K562 (cell line): ENCODE measurements around the gene YIF1A. TPM values are rescaled to one million over a fixed set of nuclear protein-coding genes. Genes with fewer than 3 reads are reported as not detected.

Experiments used
- ATAC-seq: fragments of 200-7000 bp; cut with Tn5 transposase; 3 replicates; pipeline ENCODE4 v1.9.1; 2020; ENCODE audit warnings: moderate library complexity
- BruUV-seq: library from RNA; stranded (reverse); fragments of 400-500 nt; replicated peaks from 2 replicates; lab custom pipeline; 2021; lab: Mats Ljungman, UMichigan
- CTCF ChIA-PET: fragments of 300-600 bp; formaldehyde crosslinking; extraction: SDS; loops from one replicate; lab custom pipeline; 2021; ENCODE audit warnings: low intra/inter-chr PET ratio; lab: Yijun Ruan, JAX
- POLR2A ChIA-PET: fragments of 300-600, 350-650 bp; sonication (Branson Sonifier 250); formaldehyde crosslinking; extraction: SDS; loops from one replicate; lab custom pipeline; 2021; ENCODE audit warnings: antibody characterized with exemption, inconsistent platforms; lab: Yijun Ruan, JAX
- DNase-seq, 4 experiments: peaks; one replicate each; pipeline versions ENCODE4 v3.0.0 to v3.0.0-alpha.2; 2011 to 2018; ENCODE audit warnings: low spot score in 3 of 4, mixed read lengths in 3 of 4; ENCODE audit errors: extremely low read depth in 1 of 4
- FAIRE-seq: peaks from 2 replicates; lab custom pipeline; 2011; peaks lifted over from hg19 to GRCh38; lab: Jason Lieb, UNC
- H2AFZ ChIP-seq: 2 replicates; pipeline ENCODE4 v1.6.0; 2011; ENCODE audit warnings: low read depth, low read length, control low read depth, inconsistent platforms
- H3K27ac ChIP-seq: fragments of 200-600 bp; 3 replicates; pipeline ENCODE4 v1.8.0; 2011; ENCODE audit warnings: low read depth, mild to moderate bottlenecking, control low read depth, inconsistent platforms, low read length, moderate library complexity, mixed read lengths; ENCODE audit errors: extremely low read depth
- H3K27me3 ChIP-seq, 2 experiments: fragments of 300-600 bp in 1 of 2; 2 replicates in 1 of 2; 3 replicates in 1 of 2; pipeline versions ENCODE4 v1.6.0 to v1.8.0; 2011; ENCODE audit warnings: inconsistent platforms in 2 of 2, low read length in 2 of 2, mild to moderate bottlenecking in 1 of 2, mixed read lengths in 1 of 2, moderate library complexity in 1 of 2; ENCODE audit not compliant: control insufficient read depth in 2 of 2, insufficient read depth in 2 of 2
- H3K36me3 ChIP-seq: fragments of 300-600 bp; 3 replicates; pipeline ENCODE4 v1.8.0; 2011; ENCODE audit warnings: mild to moderate bottlenecking, low read length, inconsistent platforms; ENCODE audit not compliant: control insufficient read depth, insufficient read depth
- H3K4me1 ChIP-seq, 2 experiments: fragments of 200-600 bp in 1 of 2; replicated peaks in 1 of 2; 2 replicates in 1 of 2; 3 replicates in 1 of 2; pipeline versions ENCODE4 v1.5.1 to v1.8.0; 2011; ENCODE audit warnings: inconsistent platforms in 2 of 2, low read length in 2 of 2, mild to moderate bottlenecking in 1 of 2, mixed read lengths in 1 of 2, moderate library complexity in 1 of 2; ENCODE audit not compliant: control insufficient read depth in 2 of 2, insufficient read depth in 2 of 2
- H3K4me2 ChIP-seq: 2 replicates; pipeline ENCODE4 v1.6.1; 2011; ENCODE audit warnings: low read length, control low read depth, inconsistent platforms, mixed read lengths; ENCODE audit not compliant: insufficient read depth
- H3K4me3 ChIP-seq: fragments of 200-600 bp; sonication (generic), shearing (Covaris generic); 2 replicates; pipeline ENCODE4 v1.5.1; 2016; ENCODE audit warnings: control low read depth, inconsistent platforms
- H3K79me2 ChIP-seq: fragments of 200-600 bp; 3 replicates; pipeline ENCODE4 v1.8.0; 2011; ENCODE audit warnings: low read length, inconsistent platforms; ENCODE audit not compliant: control insufficient read depth, insufficient read depth
- H3K9ac ChIP-seq, 2 experiments: 2 replicates each; pipeline versions ENCODE4 v1.6.0 to v1.6.1; 2011; ENCODE audit warnings: low read depth in 2 of 2, low read length in 2 of 2, control low read depth in 1 of 2, inconsistent platforms in 1 of 2, mild to moderate bottlenecking in 1 of 2, mixed read lengths in 1 of 2; ENCODE audit not compliant: insufficient read depth in 1 of 2
- H3K9me1 ChIP-seq: one replicate; pipeline ENCODE4 v1.6.0; 2011; ENCODE audit warnings: inconsistent platforms, mild to moderate bottlenecking, low read length, moderate library complexity; ENCODE audit not compliant: control insufficient read depth, insufficient read depth
- H3K9me3 ChIP-seq: replicated peaks from 2 replicates; pipeline ENCODE4 v1.5.1; 2011; ENCODE audit warnings: low read depth, low read length, inconsistent platforms; ENCODE audit not compliant: control insufficient read depth, insufficient read depth
- H4K20me1 ChIP-seq: replicated peaks from 2 replicates; pipeline ENCODE4 v1.6.1; 2011; ENCODE audit warnings: low read length, inconsistent platforms, mixed read lengths; ENCODE audit not compliant: control insufficient read depth, insufficient read depth
- CREBBP ChIP-seq: IDR thresholded peaks from one replicate; pipeline ENCODE4 v1.6.1; 2012; ENCODE audit warnings: low read depth, mild to moderate bottlenecking, control low read depth, inconsistent platforms, low read length
- HNRNPK ChIP-seq: fragments of 200-400 bp; formaldehyde crosslinking; IDR thresholded peaks from one replicate; pipeline ENCODE4 v1.6.1; 2018; ENCODE audit warnings: mild to moderate bottlenecking, low read depth, low read length; ENCODE audit not compliant: poor library complexity, severe bottlenecking
- POLR2G ChIP-seq: fragments of 200-400 bp; formaldehyde crosslinking; IDR thresholded peaks from 2 replicates; pipeline ENCODE4 v1.6.1; 2017; ENCODE audit warnings: low read depth, mild to moderate bottlenecking, antibody characterized with exemption, low read length, moderate library complexity
- POU5F1 ChIP-seq: fragments of 150-350 bp; IDR thresholded peaks from 2 replicates; pipeline ENCODE4 v1.6.1; 2014; ENCODE audit warnings: borderline replicate concordance, low read length, low read depth, mild to moderate bottlenecking; ENCODE audit not compliant: partially characterized antibody
- RBFOX2 ChIP-seq: fragments of 200-400 bp; formaldehyde crosslinking; IDR thresholded peaks from 2 replicates; pipeline ENCODE4 v1.6.1; 2017; ENCODE audit warnings: low read depth, mild to moderate bottlenecking, low read length, moderate library complexity
- XRCC5 ChIP-seq: fragments of 200-400 bp; formaldehyde crosslinking; IDR thresholded peaks from 2 replicates; pipeline ENCODE4 v1.6.1; 2017; ENCODE audit warnings: low read depth, mild to moderate bottlenecking, low read length
- ZNF224 ChIP-seq: sonication (generic); formaldehyde crosslinking; IDR thresholded peaks from 2 replicates; pipeline ENCODE4 v1.8.0; 2022; ENCODE audit warnings: mild to moderate bottlenecking, missing genetic modification reagents
- ZSCAN32 ChIP-seq: fragments of 450-650 bp; formaldehyde crosslinking; IDR thresholded peaks from 2 replicates; pipeline ENCODE4 v1.4.0; 2020; ENCODE audit warnings: mild to moderate bottlenecking, moderate library complexity
- WGBS: fragments of 100-300 bp; shearing (Covaris generic); methylation state at CpG from one replicate; pipeline ENCODE4 v1.1.6; 2016; ENCODE audit warnings: low coverage, mixed read lengths; ENCODE audit not compliant: insufficient coverage; ENCODE audit errors: missing lambda C conversion rate; 5-methylcytosine and 5-hydroxymethylcytosine counted together
- in situ Hi-C: fragments of 300-500 bp; cut with MboI; formaldehyde crosslinking; loops from 4 replicates; pipeline ENCODE4 v1.15.0; 2018; ENCODE audit warnings: inconsistent platforms, mixed read lengths
- intact Hi-C: fragments of 100-400 bp; cut with micrococcal nuclease; formaldehyde crosslinking; loops from 2 replicates; pipeline ENCODE4 v1.14.2; 2022
- polyA plus RNA-seq, 8 experiments: library from polyadenylated mRNA; depleted of rRNA in 4 of 8; stranded (reverse) in 5 of 8; unstranded in 3 of 8; fragments of >200 nt; fragmentation: Nextera tagmentation in 2 of 8; fragmentation: Illumina TruSeq in 1 of 8; extraction: Ambion mirVana in 2 of 8; extraction: Trizol in 1 of 8; gene quantifications; 2 replicates each; pipeline versions ENCODE4 v1.2.1 to v1.2.3, GENCODE V29; 2011 to 2014; ENCODE audit warnings: inconsistent platforms in 1 of 8, missing spikeins in 1 of 8
- total RNA-seq, 7 experiments: library from RNA; depleted of rRNA in 6 of 7; stranded (reverse); fragments of >200 nt in 6 of 7; fragmentation: Illumina TruSeq in 2 of 7; extraction: Trizol in 2 of 7; gene quantifications; 2 replicates each; pipeline versions ENCODE4 v1.2.1 to v1.2.3, GENCODE V29; 2011 to 2021; ENCODE audit warnings: low replicate concordance in 1 of 7
- TF ChIP-seq, protein P1 (sequence below): fragments of 150-350 bp; IDR thresholded peaks from 2 replicates; pipeline ENCODE4 v1.6.1; 2014; ENCODE audit warnings: low read depth, mild to moderate bottlenecking, low read length, borderline replicate concordance
- TF ChIP-seq, protein P2 (sequence below): fragments of 250-450 bp; sonication (Bioruptor Pico); IDR thresholded peaks from 2 replicates; pipeline ENCODE4 v1.4.0; 2020; ENCODE audit warnings: mild to moderate bottlenecking

The YIF1A gene
- total and polyA plus RNA-seq, 9 of the 15 experiments (the other 6 are each of a cell fraction or from before 2014, with no cell fraction given) = 8.6 to 121 (median 77.2) TPM

DNA sequence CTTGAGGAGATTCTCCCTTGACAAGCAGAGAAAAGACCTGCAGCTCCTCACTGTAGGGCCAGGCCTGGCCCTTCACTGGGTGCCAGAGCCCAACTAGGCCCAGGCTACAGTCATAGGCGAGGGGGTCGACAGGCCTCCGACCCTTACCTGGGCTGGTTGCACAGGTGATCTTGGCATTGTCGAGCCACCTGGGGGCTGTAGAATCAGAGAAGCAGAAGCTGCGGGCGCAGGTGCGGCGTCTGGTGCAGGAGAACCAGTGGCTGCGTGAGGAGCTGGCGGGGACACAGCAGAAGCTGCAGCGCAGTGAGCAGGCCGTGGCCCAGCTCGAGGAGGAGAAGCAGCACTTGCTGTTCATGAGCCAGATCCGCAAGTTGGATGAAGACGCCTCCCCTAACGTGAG lies 27.4 kb downstream of the YIF1A start:
- ChIA-PET POLR2A (interaction anchor here (1.7 kb wide), 1 partner anchor 27 kb away, joined by 4 read pairs; the partner anchor contains the start of gene YIF1A), CTCF (interaction anchor here (0.9 kb wide), 1 partner anchor 39 kb away, joined by 4 read pairs; no protein-coding TSS in a partner anchor)
- DNase-seq (no peak), FAIRE-seq (no peak), ATAC-seq (no peak)
- no peak overlapping the region for H3K27ac ChIP-seq
- no peaks in the 10 kb centered on the region for H3K9me1 ChIP-seq
- peaks cover 9 to 39% of the 10 kb centered on the region in 2 experiments; a peak in 4 of 5 replicates for H3K4me1 ChIP-seq
- H3K4me2 ChIP-seq = no peak overlapping the region
- WGBS = 89% methylated on average over 12 of the region's 16 CpGs
- no peak overlapping the region for H2AFZ ChIP-seq
- no TSS peak for BruUV-seq
- no peak overlapping the region for H3K4me3 ChIP-seq
- peaks cover 19% of the 10 kb centered on the region for H3K79me2 ChIP-seq
- no peak for TF ChIP-seq POU5F1
- TF ChIP-seq RBFOX2 = peak; percentile 17; the same call in 1 of the 2 replicates
- TF ChIP-seq POLR2G = peak; percentile 50
- H3K9me3 ChIP-seq = no peaks in the 10 kb centered on the region
- no peaks in the 10 kb centered on the region for H3K27me3 ChIP-seq
- intact Hi-C loops = no loop called here
- no peaks in the 10 kb centered on the region; the same call in 1 of the 2 replicates for H4K20me1 ChIP-seq
- no peak overlapping the region for H3K9ac ChIP-seq
- peaks cover 69% of the 10 kb centered on the region for H3K36me3 ChIP-seq
- in situ Hi-C loops = no loop called here

DNA sequence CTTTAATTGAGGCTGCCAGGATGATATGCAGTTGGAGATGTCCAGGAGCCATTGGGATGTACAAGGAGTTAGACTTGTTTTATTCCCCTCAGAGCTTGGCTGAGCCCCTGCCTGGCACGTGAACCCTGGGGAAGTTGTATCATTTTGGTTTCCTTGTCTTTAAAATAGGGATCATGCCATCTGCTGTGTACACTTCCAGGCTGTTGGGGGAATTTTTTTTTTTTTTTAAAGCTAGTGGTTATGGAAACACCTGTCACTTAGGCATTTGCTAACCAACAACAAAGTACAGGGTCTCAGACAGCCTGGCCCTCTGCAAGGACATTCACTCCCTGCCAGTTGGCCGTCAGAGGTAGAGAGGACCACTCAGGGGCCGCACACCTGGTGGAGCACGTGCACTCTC lies 29.0 kb downstream of the YIF1A start:
- WGBS = 89% methylated on average over 4 of the region's 4 CpGs
- BruUV-seq = no TSS peak
- ATAC-seq = no peak
- TF ChIP-seq HNRNPK = no peak
- no peak for TF ChIP-seq CREBBP
- TF ChIP-seq, protein P1, sequence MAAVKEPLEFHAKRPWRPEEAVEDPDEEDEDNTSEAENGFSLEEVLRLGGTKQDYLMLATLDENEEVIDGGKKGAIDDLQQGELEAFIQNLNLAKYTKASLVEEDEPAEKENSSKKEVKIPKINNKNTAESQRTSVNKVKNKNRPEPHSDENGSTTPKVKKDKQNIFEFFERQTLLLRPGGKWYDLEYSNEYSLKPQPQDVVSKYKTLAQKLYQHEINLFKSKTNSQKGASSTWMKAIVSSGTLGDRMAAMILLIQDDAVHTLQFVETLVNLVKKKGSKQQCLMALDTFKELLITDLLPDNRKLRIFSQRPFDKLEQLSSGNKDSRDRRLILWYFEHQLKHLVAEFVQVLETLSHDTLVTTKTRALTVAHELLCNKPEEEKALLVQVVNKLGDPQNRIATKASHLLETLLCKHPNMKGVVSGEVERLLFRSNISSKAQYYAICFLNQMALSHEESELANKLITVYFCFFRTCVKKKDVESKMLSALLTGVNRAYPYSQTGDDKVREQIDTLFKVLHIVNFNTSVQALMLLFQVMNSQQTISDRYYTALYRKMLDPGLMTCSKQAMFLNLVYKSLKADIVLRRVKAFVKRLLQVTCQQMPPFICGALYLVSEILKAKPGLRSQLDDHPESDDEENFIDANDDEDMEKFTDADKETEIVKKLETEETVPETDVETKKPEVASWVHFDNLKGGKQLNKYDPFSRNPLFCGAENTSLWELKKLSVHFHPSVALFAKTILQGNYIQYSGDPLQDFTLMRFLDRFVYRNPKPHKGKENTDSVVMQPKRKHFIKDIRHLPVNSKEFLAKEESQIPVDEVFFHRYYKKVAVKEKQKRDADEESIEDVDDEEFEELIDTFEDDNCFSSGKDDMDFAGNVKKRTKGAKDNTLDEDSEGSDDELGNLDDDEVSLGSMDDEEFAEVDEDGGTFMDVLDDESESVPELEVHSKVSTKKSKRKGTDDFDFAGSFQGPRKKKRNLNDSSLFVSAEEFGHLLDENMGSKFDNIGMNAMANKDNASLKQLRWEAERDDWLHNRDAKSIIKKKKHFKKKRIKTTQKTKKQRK = no peak
- no peak for TF ChIP-seq ZSCAN32
- no peak for TF ChIP-seq ZNF224 (CRISPR knock-in tag)
- no peak for TF ChIP-seq XRCC5
- TF ChIP-seq, protein P2, sequence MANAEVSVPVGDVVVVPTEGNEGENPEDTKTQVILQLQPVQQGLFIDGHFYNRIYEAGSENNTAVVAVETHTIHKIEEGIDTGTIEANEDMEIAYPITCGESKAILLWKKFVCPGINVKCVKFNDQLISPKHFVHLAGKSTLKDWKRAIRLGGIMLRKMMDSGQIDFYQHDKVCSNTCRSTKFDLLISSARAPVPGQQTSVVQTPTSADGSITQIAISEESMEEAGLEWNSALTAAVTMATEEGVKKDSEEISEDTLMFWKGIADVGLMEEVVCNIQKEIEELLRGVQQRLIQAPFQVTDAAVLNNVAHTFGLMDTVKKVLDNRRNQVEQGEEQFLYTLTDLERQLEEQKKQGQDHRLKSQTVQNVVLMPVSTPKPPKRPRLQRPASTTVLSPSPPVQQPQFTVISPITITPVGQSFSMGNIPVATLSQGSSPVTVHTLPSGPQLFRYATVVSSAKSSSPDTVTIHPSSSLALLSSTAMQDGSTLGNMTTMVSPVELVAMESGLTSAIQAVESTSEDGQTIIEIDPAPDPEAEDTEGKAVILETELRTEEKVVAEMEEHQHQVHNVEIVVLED (CRISPR knock-in tag) = no peak

More for the DNA sequence above, 29.0 kb downstream of the YIF1A start:
- Histone ChIP-seq H3K9me3 (no peaks in the 10 kb centered on the region), H4K20me1 (no peaks in the 10 kb centered on the region; the same call in 1 of the 2 replicates), H3K27ac (no peak overlapping the region), H2AFZ (no peak overlapping the region), H3K9ac (peak overlapping the region in 1 of 2 experiments; percentile 48; a peak in 1 of 4 replicates), H3K27me3 (no peaks in the 10 kb centered on the region), H3K79me2 (peaks cover 19% of the 10 kb centered on the region), H3K36me3 (peaks cover 56% of the 10 kb centered on the region), H3K4me3 (no peak overlapping the region), H3K4me2 (no peak overlapping the region), H3K9me1 (no peaks in the 10 kb centered on the region), H3K4me1 (peaks cover 10 to 26% of the 10 kb centered on the region in 2 experiments; a peak in 4 of 5 replicates)
- POLR2A ChIA-PET = no interaction called here
- DNase-seq (no peak), FAIRE-seq (no peak)
- in situ Hi-C loops (no loop called here), intact Hi-C loops (no loop called here)
- CTCF ChIA-PET = no interaction called here
